HG03066 (cell line): ENCODE results near the gene HABP4.

ENCODE experiments used
- ATAC-seq: cut with Tn5 transposase; IDR thresholded peaks from one replicate; pipeline ENCODE4 v1.9.1; 2021; ENCODE audit warnings: low read depth; ENCODE audit not compliant: unreplicated experiment

The HABP4 gene

DNA sequence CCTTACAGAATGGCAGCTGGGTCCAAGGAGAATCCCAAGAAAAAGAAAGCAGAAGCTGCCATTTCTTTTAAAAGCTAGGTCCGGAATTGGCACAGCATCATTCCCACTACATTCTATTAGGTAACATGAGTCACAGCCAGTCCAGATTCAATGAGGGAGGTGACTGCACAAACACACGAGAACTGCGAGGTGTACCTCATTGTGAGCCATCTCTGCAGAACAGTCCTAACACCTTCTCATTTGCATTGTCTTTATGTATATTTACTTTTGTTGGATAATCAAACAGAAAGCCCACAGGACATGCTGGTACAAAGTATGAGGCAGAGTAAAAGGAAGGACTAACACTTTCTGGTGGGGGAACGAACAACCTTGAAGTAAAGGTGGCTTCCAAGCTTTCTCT, 14.6 kb upstream of the HABP4 start:
- no peak for ATAC-seq

DNA sequence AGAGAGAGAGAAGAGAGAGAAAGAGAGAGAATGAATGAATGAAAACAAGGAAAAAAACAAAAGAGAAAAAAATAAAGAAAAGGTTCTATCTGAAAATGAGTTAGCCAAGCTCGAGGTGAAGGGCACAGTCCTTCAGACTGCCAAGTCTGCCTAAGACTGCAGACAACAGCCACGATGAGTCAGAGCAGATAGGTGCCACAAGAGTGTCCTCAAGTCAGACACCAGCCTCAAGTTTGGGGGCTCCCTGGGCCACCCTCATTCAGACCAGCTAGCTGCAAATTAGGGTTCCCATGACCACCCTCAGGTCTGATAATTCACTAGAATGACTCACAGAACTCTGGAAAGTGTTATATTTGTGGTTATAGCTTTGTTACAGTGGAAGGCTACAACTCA, 13.9 kb upstream of the HABP4 start:
- no peak for ATAC-seq

DNA sequence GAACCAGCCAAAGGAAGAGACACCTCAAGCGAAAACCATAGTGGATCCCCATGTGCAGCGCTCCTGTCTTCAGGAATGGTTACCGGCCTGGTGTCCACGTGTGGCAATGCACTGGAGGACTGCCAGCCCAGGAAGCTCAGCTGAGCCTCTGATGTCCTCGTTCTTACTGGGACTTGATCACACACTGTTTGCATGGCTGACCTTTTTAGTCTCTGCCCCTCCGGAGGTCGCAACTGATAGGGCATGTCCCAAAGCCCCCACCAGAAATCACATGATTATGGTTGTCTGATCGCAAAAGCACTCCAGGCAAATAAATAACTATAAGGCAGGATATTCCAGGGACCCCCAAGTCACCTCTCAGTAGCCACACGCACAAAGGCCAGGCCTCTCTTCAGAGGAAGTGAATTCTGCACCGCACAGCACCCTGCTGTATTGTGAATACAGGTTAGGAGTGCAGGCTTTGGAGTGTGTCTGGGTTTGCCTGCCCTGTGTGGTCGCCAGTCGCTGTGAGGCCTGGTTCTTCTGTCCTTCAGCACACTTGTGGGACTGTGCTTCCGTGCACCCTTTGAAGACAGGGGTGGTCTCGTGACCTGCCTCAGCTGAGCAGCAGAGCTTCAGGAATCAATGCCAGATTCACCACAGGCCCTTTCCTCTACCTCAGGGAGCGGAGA, 13.4 kb upstream of the HABP4 start:
- ATAC-seq: no peak

DNA sequence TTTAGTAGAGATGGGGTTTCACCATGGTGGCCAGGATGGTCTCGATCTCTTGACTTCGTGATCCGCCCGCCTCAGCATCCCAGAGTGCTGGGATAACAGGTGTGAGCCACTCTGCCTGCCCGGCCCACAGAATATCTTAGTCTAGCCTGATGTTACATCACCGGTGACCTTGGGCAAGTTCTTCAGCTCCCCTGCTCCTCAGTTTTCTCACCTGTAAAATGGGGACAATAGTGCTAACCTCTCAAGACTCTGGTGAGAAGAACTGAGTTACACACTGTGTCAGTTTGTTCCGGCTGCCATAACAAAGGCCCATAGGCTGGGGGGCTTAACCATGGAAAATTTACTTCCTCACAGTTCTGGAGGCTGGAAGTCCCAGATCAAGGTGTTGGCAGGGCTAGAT, 12.5 kb upstream of the HABP4 start:
- ATAC-seq: no peak

DNA sequence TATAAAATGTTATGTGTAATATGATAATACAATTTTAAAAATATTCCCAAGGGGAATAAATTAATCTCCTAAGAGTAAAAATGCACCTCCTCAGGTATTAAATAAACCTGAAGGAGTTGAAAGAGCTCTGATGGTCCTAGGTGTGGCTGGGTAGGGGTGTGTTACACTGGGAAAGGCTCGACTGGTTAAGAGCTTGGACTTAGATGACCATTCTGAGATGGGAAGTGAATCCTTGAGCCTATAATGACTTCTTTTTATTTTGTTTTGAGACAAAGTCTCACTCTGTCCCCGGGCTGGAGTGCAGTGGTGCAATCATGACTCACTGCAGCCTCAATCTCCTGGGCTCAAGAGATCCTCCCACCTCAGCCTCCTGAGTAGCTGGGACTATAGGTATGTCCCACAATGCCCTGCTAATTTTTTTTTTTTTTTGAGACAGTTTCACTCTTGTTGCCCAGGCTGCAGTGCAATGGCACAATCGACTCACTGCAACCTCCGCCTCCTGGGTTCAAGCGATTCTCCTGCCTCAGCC, 9.2 kb upstream of the HABP4 start:
- ATAC-seq: no peak

DNA sequence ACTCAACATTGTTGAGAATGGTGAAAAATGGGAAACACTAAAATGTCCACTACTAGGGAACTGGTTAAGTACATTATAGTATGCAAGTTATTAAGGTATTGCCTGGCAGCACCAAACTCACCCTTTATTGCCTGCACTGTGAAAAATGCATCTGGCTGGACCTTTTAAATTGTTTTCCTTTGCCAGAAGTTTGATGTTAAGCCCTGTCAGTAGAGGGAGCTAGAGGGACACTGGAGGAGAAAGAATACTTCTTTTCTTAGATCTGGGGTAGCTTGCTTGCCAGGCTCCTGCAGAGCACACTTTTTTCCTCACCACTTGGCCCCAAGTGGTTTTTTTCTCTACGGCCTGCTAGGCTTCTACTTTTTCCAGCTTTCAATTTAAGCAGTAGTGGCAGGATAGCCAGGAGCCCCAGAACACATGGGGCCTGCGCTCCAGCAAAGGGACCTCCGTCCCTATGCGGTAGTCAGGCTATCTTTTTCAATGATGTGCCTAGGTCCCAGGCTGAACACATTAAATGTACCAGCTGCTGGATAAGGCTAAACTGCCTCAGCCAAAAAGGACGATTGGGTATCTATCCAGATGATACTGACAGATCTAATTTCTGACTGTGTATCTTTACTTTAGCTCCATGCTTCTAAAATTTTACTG, 8.0 kb upstream of the HABP4 start:
- no peak for ATAC-seq

DNA sequence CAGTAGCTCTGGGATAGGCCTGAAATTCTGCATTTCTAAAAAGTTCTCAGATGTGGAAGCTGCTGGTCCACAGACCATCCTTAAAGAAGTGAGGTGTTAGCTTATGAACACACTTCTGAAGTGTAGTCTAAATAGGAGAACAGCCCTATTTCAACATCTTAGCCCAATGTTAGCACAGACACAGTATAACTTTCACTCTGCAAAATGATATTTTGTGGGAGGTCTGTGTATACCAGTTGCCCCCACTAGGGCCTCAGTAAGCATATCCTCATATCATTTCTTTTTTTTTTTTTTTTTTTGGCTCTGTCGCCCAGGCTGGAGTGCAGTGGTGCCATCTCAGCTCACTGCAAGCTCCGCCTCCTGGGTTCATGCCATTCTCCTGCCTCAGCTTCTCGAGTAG, 7.5 kb upstream of the HABP4 start:
- no peak for ATAC-seq

DNA sequence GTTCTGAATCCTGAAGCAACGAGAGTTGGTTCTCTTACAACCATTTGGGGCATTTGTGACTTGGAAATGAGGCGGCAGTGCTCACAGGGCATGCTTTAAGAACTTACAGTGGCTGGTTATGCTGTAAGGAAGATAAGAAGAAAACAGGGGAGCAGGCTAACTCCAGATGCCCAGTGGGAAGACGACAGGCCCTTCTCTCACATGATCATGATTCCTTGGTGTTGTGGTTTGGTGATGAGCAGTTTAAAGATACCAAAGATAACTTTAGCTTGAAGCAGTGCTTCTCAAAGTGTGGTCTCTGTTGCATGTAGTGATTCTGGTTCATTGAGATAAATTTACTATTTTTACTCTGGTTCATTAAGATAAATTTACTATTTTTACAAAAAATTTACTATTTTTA, 2.6 kb upstream of the HABP4 start:
- no peak for ATAC-seq

DNA sequence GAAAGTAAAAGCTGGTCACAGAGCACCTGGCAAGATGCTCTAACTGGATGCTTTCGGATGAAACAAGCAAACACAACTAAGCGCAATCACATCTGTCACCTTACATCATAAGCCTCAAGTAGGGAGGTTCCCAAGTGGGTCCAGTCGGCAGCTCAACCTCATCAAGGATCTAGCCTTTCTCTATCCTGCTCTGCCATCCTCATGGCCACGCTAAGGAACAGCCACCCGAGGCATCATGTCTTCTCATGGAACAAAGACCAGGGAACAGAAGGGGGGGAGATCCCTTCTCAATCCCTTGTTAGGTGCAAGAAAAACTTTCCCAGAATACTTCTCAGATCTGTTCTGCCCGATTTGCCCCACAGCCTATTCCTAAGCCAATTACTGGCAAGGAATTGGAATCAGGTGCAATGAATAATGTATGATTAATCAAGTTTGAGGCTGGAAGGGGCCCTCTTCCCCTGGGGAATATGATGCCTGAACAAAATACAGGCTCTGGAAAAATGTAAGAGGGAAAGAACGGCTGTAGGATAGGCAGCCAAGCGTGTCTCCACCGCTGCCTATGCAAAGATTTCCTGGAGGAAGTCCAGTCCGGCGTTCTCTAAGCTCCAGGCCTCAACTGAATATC, 1.3 kb upstream of the HABP4 start:
- no peak for ATAC-seq

DNA sequence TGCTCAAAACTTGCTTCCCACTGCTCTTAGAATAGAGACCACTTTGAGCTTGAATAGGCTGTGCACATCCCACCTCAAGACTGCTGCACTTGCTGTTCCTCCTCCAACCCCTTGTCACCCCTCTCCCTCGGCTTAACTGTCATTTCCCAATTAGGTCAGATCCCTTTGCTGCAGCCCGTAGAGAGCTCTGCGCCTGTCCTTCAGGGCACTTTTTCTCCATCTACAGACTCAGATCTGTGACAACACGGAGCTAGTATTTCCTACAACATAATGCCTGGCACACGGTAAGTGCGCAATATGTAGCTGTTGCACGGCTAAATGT, 485 bp upstream of the HABP4 start:
- ATAC-seq: peak; percentile 24

DNA sequence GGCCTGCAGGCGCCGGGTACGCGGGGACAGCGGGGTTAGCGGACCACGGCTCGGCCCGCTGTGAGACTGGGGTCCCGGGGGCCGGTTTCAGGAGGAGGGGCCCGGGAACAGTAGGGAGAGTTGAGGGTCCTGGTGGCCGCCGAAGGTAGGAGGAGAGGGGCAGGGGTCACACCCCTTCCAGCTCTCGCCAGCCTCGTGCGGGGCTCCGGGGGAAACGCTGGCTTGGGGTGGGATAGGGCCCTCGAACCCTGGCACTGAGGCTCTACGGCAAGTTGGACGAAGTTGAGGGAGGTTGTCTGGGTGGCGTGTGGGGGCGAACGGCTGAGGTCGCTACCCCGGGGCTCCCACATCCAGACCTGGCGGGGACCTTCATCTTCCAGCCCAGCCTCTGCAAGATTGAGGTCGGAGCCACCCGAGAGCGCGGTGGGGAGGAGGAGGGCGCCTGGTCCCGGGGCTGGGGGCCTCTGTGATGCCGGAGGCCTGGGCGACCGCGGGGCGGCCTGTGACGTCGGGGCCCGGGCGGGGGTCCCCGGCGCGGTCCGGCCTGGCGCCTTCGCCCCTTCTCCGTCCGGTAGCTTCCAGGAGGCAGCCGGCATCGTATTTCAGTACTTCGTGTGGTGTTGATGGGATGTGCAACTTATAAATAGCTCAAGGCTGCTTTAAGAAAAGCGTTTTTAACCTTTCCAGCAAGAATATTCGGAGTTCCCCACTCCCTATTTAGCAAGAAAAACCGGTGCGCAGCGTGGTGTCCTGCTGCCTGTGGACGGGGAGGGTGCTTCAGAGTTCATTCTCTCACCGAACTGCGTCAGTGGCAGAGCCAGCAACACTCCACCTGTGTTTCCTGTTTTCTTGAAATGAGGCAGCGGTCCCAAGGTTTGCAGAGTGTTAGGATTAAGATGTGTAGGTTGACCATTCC, 902 bp downstream of the HABP4 start:
- ATAC-seq: peak; percentile 1

DNA sequence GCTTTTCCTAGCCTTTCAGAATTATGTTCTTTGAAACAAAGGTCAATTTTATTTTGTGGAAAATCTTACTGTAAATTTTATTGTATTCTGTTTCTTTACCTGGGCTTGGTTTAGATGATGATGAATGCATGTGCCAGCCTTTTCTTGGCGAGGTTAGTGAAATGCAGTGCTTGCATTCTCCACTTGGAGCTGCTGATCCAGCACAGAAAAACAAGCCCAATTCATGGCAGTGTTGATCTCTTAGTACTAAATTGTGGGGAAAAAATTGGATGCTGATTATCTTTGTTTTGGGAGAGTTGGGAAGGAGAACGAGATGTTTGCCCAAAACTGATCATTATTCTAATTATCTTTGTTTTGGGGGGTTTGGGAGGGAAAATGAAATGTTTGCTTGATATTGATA, 3.7 kb downstream of the HABP4 start:
- no peak for ATAC-seq

DNA sequence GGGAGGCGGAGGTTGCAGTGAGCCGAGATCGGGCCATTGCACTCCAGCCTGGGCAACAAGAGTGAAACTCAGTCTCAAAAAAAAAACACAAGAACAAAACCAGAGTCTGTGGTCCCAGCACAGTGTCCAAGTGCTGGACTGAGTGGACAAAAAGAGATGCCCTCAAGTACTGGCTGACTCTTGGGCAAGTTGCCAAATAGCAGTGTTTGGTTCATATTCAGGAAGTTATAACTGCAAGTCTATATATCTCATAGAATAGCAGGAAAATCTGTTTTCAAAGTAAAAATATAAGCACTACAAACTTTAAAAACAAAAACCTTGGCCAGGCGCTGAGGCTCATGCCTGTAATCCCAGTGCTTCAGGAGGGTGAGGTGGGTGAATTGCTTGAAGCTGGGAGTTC, 7.3 kb downstream of the HABP4 start:
- no peak for ATAC-seq

DNA sequence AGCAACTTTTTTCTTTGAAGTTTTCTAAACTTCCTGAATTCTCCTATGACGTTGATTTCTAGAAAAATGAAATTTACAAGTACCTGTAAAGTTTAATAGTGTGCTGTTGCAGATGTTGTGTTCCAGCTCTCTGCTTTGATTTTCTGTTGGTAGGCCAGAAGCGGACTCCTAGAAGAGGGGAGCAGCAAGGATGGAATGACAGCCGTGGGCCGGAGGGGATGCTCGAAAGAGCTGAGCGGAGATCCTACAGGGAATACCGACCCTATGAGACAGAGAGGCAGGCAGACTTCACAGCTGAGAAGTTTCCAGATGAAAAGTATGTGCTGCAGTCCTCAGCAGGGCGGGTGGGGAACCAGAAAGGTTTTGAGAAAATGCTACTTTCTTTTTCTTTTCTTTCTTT, 8.3 kb downstream of the HABP4 start:
- ATAC-seq: no peak

DNA sequence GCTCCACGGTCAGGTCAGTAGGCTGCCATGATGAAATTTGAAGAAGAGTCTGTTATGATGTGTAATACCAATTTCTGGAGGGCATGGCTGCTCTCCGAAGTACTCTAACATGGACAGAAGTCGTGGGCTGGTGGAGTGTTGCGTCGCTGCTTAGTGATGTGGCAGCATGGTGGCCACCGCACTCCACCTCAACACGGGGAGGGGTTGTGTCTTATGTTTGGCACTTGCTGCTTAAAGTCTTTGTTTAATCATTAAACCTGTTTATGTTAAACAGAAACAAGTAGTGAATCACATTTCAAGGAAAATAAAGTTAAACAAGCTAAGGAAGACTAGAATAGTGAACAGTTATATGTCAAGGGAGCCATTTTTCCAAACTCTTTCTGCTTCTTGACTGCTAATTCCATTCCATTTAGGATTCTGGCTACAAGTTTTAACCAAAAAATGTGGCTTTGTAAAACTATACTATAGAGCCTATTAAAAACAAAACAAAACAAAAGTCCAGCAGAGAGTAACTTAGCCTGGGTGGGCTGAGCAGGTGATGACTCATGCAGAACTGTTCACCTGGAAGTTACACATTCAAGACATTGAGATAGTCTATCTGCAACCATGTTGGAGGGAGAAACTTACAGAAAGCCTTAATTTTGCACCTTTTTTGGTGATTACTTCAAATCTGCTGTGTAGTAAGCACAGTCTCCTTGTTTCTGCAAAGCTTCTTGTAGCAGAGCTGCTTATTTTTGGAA, 9.5 kb downstream of the HABP4 start:
- ATAC-seq: no peak

DNA sequence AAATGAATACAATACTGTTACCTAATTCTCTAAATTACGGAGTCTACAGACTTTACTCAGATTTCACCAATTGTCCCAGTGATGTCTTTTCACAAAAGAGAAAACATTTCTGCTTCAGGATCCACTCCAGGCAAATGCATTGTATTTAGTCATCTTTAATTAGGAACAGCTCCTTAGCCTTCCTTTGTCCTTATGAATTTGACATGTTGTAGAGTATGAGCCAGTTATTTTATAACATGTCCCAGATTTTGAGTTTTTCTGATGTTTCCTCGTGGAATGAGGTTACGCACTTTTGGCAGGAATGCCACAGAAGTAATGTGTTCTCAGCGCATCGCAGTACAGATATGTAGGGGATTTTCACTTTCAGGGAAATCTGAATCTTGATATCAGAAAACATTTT, 10.5 kb downstream of the HABP4 start:
- ATAC-seq: no peak

DNA sequence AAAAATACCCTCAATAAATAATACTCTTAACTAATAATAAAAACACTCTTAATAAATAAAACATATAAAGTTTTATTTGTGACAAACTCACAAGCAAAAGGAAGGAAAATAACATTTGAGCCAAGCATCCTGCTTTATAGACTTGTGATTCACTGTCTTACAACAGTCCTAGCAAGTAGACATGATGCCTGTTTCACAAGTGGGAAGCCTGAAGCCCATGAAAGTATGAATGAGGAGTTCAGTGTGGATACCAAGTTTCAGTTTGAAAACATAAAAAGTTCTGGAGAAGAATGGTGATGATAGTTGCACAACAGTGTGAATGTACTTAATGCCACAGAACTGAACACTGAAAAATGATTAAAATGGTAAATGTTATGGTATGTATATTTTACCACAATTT, 10.9 kb downstream of the HABP4 start:
- no peak for ATAC-seq

DNA sequence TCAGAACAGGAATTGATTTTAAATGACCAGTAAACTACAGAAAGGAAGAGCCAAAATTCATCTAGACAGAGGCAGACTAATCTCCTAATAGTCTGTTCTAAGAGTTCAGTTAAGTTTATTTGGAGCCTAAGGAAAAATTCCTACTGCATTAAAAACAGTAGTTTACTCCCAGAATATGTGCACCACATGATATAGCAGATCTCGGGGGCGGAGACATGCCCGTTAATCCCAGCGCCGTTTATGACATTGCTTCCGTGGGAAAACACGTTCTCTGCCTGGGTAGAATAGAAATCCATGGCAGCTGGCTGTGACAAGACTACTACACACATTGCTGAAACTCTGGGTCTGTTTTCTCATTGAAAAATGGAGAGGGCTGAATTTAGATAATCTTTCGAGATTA, 11.4 kb downstream of the HABP4 start:
- no peak for ATAC-seq

DNA sequence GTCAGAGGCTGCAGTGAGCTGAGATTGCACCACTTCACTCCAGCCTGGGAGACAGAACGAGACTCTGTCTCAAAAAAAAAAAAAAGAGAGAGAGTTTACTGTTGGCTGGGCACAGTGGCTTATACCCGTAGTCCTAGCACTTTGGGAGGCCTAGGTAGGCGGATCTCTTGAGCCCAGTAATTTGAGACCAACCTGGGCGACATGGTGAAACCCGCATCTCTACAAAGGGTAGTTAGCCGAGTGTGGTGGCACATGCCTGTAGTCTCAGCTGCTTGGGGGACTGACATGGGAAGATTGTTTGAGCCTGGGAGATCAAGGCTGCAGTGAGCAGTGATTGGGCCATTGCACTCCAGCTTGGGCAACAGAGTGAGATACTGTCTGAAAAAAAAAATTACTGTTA, 12.6 kb downstream of the HABP4 start:
- ATAC-seq: no peak

DNA sequence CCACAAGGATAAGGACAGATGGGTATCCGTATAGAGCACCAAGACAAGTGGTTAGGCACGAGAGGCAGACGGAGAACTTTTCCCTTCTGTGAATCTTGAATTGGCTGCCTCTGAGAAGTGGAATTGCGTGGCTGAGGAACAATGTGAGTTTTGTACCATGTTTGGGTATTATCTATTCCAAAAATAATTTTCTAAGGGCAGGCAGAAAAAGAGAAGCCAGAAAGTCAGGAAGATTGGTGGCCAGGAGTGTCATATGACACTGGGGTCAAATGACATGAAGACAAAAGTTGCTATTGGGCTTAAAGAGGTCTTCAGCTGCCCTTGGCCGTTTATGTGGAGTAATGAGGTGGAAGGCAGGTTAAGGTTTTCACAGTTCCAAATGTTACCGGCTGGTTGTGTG, 14.5 kb downstream of the HABP4 start:
- no peak for ATAC-seq
